ENCODE results near the gene LRMDA. TPM values are rescaled to one million over a fixed set of nuclear protein-coding genes. Genes with fewer than 3 reads are reported as not detected.

The LRMDA gene
- total and polyA plus RNA-seq, 2 donors (not counting 1 experiment from before 2014, with no cell fraction given) = 0.12 TPM; not detected in 1

DNA sequence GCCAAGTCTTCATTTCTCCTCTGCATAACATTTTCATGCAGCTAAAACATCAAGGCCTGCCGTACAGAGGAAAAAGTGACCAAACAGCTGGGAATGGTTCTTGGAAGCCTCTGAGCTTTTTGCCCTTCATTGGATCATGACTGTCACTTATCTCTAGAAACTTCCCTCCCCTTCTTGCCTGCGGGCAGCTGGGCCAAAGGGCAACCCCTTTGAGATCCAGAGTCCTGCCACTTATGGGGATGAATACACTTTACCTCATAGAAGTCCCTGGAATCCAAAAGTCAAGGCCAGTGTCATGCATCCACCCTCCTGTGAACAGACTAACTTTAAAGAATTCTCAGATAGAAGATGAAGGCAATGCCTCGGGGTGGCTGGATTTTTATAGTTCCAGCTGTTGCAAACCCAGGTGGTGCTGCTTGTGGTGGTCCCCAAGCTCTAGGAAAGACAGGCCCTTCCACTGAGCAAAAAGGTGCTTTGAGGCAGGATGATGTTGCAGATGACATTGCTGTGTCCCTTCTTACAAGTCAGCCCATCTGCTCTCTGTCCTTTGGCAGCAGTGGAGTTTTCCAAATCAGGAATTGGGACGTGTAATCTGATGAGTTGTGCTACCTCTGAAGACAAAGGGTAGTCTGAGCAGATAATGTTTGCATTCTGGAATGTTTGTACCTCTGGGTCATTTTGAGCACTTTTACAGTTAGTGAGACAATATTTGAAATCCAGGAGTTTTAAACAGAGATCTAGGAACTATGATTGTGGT lies 64.2 kb downstream of the LRMDA start:
- intact Hi-C loops (cut with micrococcal nuclease) = no loop called here
- DNase-seq (no peak), ATAC-seq (ENCODE audit: low read depth) (no peak)
- H3K4me3 Mint-ChIP-seq = no peak overlapping the region
- H3K9me3 Mint-ChIP-seq (ENCODE audit: insufficient read depth) = no peaks in the 10 kb centered on the region
- H2AFZ ChIP-seq (ENCODE audit: insufficient read depth, low read depth, low read length, poor library complexity, severe bottlenecking) = no peak overlapping the region
- no peak overlapping the region for H3K4me3 ChIP-seq (ENCODE audit: control extremely low read depth in 1 of 5, extremely low read depth in 1 of 5, insufficient read depth in 1 of 5, low read depth in 2 of 5, low read length in 4 of 5)
- no peaks in the 10 kb centered on the region for H3K27me3 ChIP-seq (replicated peaks in 1 of 4; ENCODE audit: control extremely low read depth in 1 of 4, control insufficient read depth in 3 of 4, insufficient read depth in 4 of 4, low read length in 3 of 4)
- H3K9me3 ChIP-seq (ENCODE audit: control extremely low read depth in 1 of 3, control insufficient read depth in 2 of 3, insufficient read depth in 1 of 3, low read length in 2 of 3) = no peaks in the 10 kb centered on the region
- H3K4me1 ChIP-seq (ENCODE audit: control insufficient read depth in 2 of 2, insufficient read depth in 2 of 2, low read length in 2 of 2) = no peaks in the 10 kb centered on the region
- TF ChIP-seq, protein P1, sequence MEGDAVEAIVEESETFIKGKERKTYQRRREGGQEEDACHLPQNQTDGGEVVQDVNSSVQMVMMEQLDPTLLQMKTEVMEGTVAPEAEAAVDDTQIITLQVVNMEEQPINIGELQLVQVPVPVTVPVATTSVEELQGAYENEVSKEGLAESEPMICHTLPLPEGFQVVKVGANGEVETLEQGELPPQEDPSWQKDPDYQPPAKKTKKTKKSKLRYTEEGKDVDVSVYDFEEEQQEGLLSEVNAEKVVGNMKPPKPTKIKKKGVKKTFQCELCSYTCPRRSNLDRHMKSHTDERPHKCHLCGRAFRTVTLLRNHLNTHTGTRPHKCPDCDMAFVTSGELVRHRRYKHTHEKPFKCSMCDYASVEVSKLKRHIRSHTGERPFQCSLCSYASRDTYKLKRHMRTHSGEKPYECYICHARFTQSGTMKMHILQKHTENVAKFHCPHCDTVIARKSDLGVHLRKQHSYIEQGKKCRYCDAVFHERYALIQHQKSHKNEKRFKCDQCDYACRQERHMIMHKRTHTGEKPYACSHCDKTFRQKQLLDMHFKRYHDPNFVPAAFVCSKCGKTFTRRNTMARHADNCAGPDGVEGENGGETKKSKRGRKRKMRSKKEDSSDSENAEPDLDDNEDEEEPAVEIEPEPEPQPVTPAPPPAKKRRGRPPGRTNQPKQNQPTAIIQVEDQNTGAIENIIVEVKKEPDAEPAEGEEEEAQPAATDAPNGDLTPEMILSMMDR (IDR thresholded peaks at IDR 0.05) = no peak
- no peak for TF ChIP-seq EZH2 (IDR thresholded peaks at IDR 0.05; ENCODE audit: borderline replicate concordance, insufficient read depth, low read depth, low read length, poor library complexity, severe bottlenecking)
- WGBS (ENCODE audit: insufficient coverage) = 91% methylated on average over 3 of the region's 4 CpGs
- H3K9ac ChIP-seq (ENCODE audit: low read length) = no peak overlapping the region
- H3K27ac Mint-ChIP-seq = no peak overlapping the region
- H4K20me1 ChIP-seq (ENCODE audit: control insufficient read depth, insufficient read depth, low read length, poor library complexity, severe bottlenecking) = no peaks in the 10 kb centered on the region
- no peaks in the 10 kb centered on the region for H3K79me2 ChIP-seq (ENCODE audit: control insufficient read depth, insufficient read depth, low read length)
- H3K4me1 Mint-ChIP-seq = no peaks in the 10 kb centered on the region
- no peak overlapping the region for H3K27ac ChIP-seq (ENCODE audit: low read length in 2 of 2)
- peaks cover 15% of the 10 kb centered on the region for H3K27me3 Mint-ChIP-seq
- H3K4me2 ChIP-seq (replicated peaks; ENCODE audit: low read depth, low read length, poor library complexity, severe bottlenecking) = no peak overlapping the region
- POLR2A ChIA-PET = no interaction called here
- CTCF ChIA-PET = no interaction called here
- no peaks in the 10 kb centered on the region for H3K36me3 ChIP-seq (replicated peaks in 1 of 2; ENCODE audit: control extremely low read depth in 1 of 2, control insufficient read depth in 1 of 2, extremely low read depth in 1 of 2, insufficient read depth in 2 of 2, low read length in 1 of 2)

DNA sequence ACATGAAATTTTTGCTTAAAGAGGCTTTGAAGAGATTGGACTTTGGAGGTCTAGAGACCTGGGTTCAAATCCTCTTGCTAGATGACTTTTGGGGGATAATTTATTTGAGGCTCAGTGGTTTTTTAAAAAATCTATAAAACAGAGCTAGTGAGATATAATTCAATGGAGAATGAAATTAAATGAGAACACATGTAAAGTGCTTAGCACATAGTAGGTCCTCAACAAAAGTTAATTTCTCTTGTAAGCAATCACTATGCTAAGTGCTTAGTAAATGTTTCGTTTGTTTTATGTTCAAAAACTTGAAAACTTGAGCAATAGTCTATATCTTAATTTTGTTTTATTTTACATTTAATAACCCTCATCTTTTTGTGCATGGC lies 64.8 kb downstream of the LRMDA start:
- peaks cover 15% of the 10 kb centered on the region for H3K27me3 Mint-ChIP-seq
- Histone ChIP-seq H3K9me3 (ENCODE audit: control extremely low read depth in 1 of 3, control insufficient read depth in 2 of 3, insufficient read depth in 1 of 3, low read length in 2 of 3) (no peaks in the 10 kb centered on the region), H3K27ac (ENCODE audit: low read length in 2 of 2) (no peak overlapping the region), H3K36me3 (replicated peaks in 1 of 2; ENCODE audit: control extremely low read depth in 1 of 2, control insufficient read depth in 1 of 2, extremely low read depth in 1 of 2, insufficient read depth in 2 of 2, low read length in 1 of 2) (no peaks in the 10 kb centered on the region), H3K4me1 (ENCODE audit: control insufficient read depth in 2 of 2, insufficient read depth in 2 of 2, low read length in 2 of 2) (no peaks in the 10 kb centered on the region), H2AFZ (ENCODE audit: insufficient read depth, low read depth, low read length, poor library complexity, severe bottlenecking) (no peak overlapping the region), H3K9ac (ENCODE audit: low read length) (no peak overlapping the region), H3K4me3 (ENCODE audit: control extremely low read depth in 1 of 5, extremely low read depth in 1 of 5, insufficient read depth in 1 of 5, low read depth in 2 of 5, low read length in 4 of 5) (no peak overlapping the region), H3K27me3 (replicated peaks in 1 of 4; ENCODE audit: control extremely low read depth in 1 of 4, control insufficient read depth in 3 of 4, insufficient read depth in 4 of 4, low read length in 3 of 4) (no peaks in the 10 kb centered on the region), H3K4me2 (replicated peaks; ENCODE audit: low read depth, low read length, poor library complexity, severe bottlenecking) (no peak overlapping the region), H3K79me2 (ENCODE audit: control insufficient read depth, insufficient read depth, low read length) (no peaks in the 10 kb centered on the region), H4K20me1 (ENCODE audit: control insufficient read depth, insufficient read depth, low read length, poor library complexity, severe bottlenecking) (no peaks in the 10 kb centered on the region)
- no peak for DNase-seq
- no peak overlapping the region for H3K27ac Mint-ChIP-seq
- intact Hi-C loops (cut with micrococcal nuclease) = no loop called here
- ChIA-PET POLR2A (no interaction called here), CTCF (no interaction called here)
- no peak for ATAC-seq (ENCODE audit: low read depth)
- no peaks in the 10 kb centered on the region for H3K9me3 Mint-ChIP-seq (ENCODE audit: insufficient read depth)
- WGBS (ENCODE audit: insufficient coverage) = no CpG with 5 or more reads among the region's 1 CpG
- no peaks in the 10 kb centered on the region for H3K4me1 Mint-ChIP-seq
- TF ChIP-seq, protein P1 (IDR thresholded peaks at IDR 0.05) = no peak
- no peak for TF ChIP-seq EZH2 (IDR thresholded peaks at IDR 0.05; ENCODE audit: borderline replicate concordance, insufficient read depth, low read depth, low read length, poor library complexity, severe bottlenecking)
- H3K4me3 Mint-ChIP-seq = no peak overlapping the region
